Omental fat pad (tissue), 4 donors: ENCODE measurements around the gene SOBP. TPM values are rescaled to one million over a fixed set of nuclear protein-coding genes. Genes with fewer than 3 reads are reported as not detected.

Source experiments
- ATAC-seq: fragments of 150-250 bp; one replicate; pipeline ENCODE4 v1.9.1; 2016; ENCODE audit warnings: mild to moderate bottlenecking, moderate library complexity; ENCODE audit not compliant: low FRiP score
- DNase-seq: peaks from one replicate; pipeline ENCODE4 v3.0.0-alpha.2; 2019; ENCODE audit warnings: low spot score
- CTCF ChIP-seq, 3 donors: fragments of 450-650 bp; IDR thresholded peaks; one replicate each; pipeline ENCODE4 v1.5.1; 2016 to 2017; ENCODE audit warnings: antibody characterized with exemption in 3 of 3, mild to moderate bottlenecking in 3 of 3, moderate library complexity in 2 of 3
- total RNA-seq, 4 donors: library from RNA; depleted of rRNA; stranded (reverse); fragments of >200 nt; gene quantifications; one replicate each; pipeline ENCODE4 v1.1.0, GENCODE V29; 2016

Gene SOBP
- total RNA-seq, 4 donors from 2014 or later = 1.9 to 9.6 (median 4.0) TPM

GRCh38 chr6:107613651-107614379, 123.9 kb downstream of the SOBP start:
- ATAC-seq (no peak), DNase-seq (no peak)
- TF ChIP-seq CTCF (IDR thresholded peaks at IDR 0.05) = no peak

GRCh38 chr6:107614828-107615227, 124.9 kb downstream of the SOBP start:
- no peak for DNase-seq
- ATAC-seq = no peak
- TF ChIP-seq CTCF (IDR thresholded peaks at IDR 0.05) = no peak

- no peak for TF ChIP-seq CTCF (IDR thresholded peaks at IDR 0.05)
- DNase-seq (no peak), ATAC-seq (no peak)
Observed at GRCh38 chr6:107616775-107617174, 126.9 kb downstream of the SOBP start.

- ATAC-seq (no peak), DNase-seq (no peak)
- no peak for TF ChIP-seq CTCF (IDR thresholded peaks at IDR 0.05)
Observed at GRCh38 chr6:107617341-107617932, 127.5 kb downstream of the SOBP start.

- DNase-seq (no peak), ATAC-seq (no peak)
- TF ChIP-seq CTCF (IDR thresholded peaks at IDR 0.05) = no peak
Observed at GRCh38 chr6:107618672-107619071, 128.8 kb downstream of the SOBP start.

GRCh38 chr6:107620732-107621131, 130.8 kb downstream of the SOBP start:
- ATAC-seq (no peak), DNase-seq (no peak)
- TF ChIP-seq CTCF (IDR thresholded peaks at IDR 0.05) = no peak
